Measurements from ENCODE around the gene HSPB1. TPM values are rescaled to one million over a fixed set of nuclear protein-coding genes. Genes with fewer than 3 reads are reported as not detected.
"Not testable (repeated sequence)": the region's sequence is repeated elsewhere in the genome, so short reads cannot be mapped to it uniquely, and the experiment has no call there.

Gene HSPB1
- total RNA-seq, 1 experiment from 2014 or later = 202 TPM

- TF ChIP-seq, protein P1, sequence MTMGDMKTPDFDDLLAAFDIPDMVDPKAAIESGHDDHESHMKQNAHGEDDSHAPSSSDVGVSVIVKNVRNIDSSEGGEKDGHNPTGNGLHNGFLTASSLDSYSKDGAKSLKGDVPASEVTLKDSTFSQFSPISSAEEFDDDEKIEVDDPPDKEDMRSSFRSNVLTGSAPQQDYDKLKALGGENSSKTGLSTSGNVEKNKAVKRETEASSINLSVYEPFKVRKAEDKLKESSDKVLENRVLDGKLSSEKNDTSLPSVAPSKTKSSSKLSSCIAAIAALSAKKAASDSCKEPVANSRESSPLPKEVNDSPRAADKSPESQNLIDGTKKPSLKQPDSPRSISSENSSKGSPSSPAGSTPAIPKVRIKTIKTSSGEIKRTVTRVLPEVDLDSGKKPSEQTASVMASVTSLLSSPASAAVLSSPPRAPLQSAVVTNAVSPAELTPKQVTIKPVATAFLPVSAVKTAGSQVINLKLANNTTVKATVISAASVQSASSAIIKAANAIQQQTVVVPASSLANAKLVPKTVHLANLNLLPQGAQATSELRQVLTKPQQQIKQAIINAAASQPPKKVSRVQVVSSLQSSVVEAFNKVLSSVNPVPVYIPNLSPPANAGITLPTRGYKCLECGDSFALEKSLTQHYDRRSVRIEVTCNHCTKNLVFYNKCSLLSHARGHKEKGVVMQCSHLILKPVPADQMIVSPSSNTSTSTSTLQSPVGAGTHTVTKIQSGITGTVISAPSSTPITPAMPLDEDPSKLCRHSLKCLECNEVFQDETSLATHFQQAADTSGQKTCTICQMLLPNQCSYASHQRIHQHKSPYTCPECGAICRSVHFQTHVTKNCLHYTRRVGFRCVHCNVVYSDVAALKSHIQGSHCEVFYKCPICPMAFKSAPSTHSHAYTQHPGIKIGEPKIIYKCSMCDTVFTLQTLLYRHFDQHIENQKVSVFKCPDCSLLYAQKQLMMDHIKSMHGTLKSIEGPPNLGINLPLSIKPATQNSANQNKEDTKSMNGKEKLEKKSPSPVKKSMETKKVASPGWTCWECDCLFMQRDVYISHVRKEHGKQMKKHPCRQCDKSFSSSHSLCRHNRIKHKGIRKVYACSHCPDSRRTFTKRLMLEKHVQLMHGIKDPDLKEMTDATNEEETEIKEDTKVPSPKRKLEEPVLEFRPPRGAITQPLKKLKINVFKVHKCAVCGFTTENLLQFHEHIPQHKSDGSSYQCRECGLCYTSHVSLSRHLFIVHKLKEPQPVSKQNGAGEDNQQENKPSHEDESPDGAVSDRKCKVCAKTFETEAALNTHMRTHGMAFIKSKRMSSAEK (CRISPR knock-in tag; IDR thresholded peaks at IDR 0.05; ENCODE audit: borderline replicate concordance) = no peak
- no peak for TF ChIP-seq ESRRA (CRISPR knock-in tag; IDR thresholded peaks at IDR 0.05; ENCODE audit: borderline replicate concordance)
- TF ChIP-seq, protein P2, sequence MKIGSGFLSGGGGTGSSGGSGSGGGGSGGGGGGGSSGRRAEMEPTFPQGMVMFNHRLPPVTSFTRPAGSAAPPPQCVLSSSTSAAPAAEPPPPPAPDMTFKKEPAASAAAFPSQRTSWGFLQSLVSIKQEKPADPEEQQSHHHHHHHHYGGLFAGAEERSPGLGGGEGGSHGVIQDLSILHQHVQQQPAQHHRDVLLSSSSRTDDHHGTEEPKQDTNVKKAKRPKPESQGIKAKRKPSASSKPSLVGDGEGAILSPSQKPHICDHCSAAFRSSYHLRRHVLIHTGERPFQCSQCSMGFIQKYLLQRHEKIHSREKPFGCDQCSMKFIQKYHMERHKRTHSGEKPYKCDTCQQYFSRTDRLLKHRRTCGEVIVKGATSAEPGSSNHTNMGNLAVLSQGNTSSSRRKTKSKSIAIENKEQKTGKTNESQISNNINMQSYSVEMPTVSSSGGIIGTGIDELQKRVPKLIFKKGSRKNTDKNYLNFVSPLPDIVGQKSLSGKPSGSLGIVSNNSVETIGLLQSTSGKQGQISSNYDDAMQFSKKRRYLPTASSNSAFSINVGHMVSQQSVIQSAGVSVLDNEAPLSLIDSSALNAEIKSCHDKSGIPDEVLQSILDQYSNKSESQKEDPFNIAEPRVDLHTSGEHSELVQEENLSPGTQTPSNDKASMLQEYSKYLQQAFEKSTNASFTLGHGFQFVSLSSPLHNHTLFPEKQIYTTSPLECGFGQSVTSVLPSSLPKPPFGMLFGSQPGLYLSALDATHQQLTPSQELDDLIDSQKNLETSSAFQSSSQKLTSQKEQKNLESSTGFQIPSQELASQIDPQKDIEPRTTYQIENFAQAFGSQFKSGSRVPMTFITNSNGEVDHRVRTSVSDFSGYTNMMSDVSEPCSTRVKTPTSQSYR (CRISPR knock-in tag; IDR thresholded peaks at IDR 0.05) = no peak
- TF ChIP-seq ZNF396 (CRISPR knock-in tag; IDR thresholded peaks at IDR 0.05; ENCODE audit: borderline replicate concordance) = no peak
- TF ChIP-seq, protein P3, sequence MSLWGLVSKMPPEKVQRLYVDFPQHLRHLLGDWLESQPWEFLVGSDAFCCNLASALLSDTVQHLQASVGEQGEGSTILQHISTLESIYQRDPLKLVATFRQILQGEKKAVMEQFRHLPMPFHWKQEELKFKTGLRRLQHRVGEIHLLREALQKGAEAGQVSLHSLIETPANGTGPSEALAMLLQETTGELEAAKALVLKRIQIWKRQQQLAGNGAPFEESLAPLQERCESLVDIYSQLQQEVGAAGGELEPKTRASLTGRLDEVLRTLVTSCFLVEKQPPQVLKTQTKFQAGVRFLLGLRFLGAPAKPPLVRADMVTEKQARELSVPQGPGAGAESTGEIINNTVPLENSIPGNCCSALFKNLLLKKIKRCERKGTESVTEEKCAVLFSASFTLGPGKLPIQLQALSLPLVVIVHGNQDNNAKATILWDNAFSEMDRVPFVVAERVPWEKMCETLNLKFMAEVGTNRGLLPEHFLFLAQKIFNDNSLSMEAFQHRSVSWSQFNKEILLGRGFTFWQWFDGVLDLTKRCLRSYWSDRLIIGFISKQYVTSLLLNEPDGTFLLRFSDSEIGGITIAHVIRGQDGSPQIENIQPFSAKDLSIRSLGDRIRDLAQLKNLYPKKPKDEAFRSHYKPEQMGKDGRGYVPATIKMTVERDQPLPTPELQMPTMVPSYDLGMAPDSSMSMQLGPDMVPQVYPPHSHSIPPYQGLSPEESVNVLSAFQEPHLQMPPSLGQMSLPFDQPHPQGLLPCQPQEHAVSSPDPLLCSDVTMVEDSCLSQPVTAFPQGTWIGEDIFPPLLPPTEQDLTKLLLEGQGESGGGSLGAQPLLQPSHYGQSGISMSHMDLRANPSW (CRISPR knock-in tag; conservative IDR thresholded peaks at IDR 0.05; ENCODE audit: low read depth) = no peak
- TF ChIP-seq MAX (CRISPR knock-in tag; IDR thresholded peaks at IDR 0.05) = no peak
- TF ChIP-seq, protein P4, sequence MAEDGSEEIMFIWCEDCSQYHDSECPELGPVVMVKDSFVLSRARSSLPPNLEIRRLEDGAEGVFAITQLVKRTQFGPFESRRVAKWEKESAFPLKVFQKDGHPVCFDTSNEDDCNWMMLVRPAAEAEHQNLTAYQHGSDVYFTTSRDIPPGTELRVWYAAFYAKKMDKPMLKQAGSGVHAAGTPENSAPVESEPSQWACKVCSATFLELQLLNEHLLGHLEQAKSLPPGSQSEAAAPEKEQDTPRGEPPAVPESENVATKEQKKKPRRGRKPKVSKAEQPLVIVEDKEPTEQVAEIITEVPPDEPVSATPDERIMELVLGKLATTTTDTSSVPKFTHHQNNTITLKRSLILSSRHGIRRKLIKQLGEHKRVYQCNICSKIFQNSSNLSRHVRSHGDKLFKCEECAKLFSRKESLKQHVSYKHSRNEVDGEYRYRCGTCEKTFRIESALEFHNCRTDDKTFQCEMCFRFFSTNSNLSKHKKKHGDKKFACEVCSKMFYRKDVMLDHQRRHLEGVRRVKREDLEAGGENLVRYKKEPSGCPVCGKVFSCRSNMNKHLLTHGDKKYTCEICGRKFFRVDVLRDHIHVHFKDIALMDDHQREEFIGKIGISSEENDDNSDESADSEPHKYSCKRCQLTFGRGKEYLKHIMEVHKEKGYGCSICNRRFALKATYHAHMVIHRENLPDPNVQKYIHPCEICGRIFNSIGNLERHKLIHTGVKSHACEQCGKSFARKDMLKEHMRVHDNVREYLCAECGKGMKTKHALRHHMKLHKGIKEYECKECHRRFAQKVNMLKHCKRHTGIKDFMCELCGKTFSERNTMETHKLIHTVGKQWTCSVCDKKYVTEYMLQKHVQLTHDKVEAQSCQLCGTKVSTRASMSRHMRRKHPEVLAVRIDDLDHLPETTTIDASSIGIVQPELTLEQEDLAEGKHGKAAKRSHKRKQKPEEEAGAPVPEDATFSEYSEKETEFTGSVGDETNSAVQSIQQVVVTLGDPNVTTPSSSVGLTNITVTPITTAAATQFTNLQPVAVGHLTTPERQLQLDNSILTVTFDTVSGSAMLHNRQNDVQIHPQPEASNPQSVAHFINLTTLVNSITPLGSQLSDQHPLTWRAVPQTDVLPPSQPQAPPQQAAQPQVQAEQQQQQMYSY (CRISPR knock-in tag; IDR thresholded peaks at IDR 0.05) = no peak
- TF ChIP-seq NFATC4 (CRISPR knock-in tag; IDR thresholded peaks at IDR 0.05) = no peak
- no peak for TF ChIP-seq AFF4 (CRISPR knock-in tag; IDR thresholded peaks at IDR 0.05; ENCODE audit: borderline replicate concordance)
- no peak for TF ChIP-seq GTF2I (CRISPR knock-in tag; conservative IDR thresholded peaks at IDR 0.05)
Observed at GRCh38 chr7:76292213-76292573, 10.3 kb upstream of the HSPB1 start (continued).

- POLR2A ChIA-PET = interaction anchor here (0.7 kb wide), 1 partner anchor 16 kb away, joined by 3 read pairs; no protein-coding TSS in a partner anchor
- not testable (repeated sequence) for H3K27ac Mint-ChIP-seq
Observed at GRCh38 chr7:76292911-76293310, 9.6 kb upstream of the HSPB1 start.

More at GRCh38 chr7:76292911-76293310, 9.6 kb upstream of the HSPB1 start:
- not testable (repeated sequence) for H3K9me3 Mint-ChIP-seq; DNase-seq (ENCODE audit: low spot score); ATAC-seq; H3K4me3 Mint-ChIP-seq; H3K27me3 Mint-ChIP-seq (ENCODE audit: low read depth); H3K36me3 Mint-ChIP-seq
- peaks cover 39% of the 10 kb centered on the region for H3K4me1 Mint-ChIP-seq
- CTCF ChIA-PET = interaction anchor here (0.7 to 4.1 kb wide), 9 partner anchors 10 to 219 kb away, joined by 4 to 90 read pairs (median 10); partner anchors contain the start of gene HSPB1

Data from WTC11 (cell line).